AG09309 (cell line): ENCODE data around the gene GALNT14.

Source experiments
- DNase-seq: peaks from one replicate; pipeline ENCODE4 v3.0.0-alpha.2; 2010; ENCODE audit warnings: low read depth
- H3K4me3 ChIP-seq: 2 replicates; pipeline ENCODE4 v1.5.1; 2011; ENCODE audit warnings: mild to moderate bottlenecking, low read depth, low read length, moderate library complexity; ENCODE audit not compliant: control insufficient read depth
- TF ChIP-seq, protein P1 (sequence below): IDR thresholded peaks from 2 replicates; pipeline ENCODE4 v1.5.1; 2011; ENCODE audit warnings: mild to moderate bottlenecking, low read depth, low read length, inconsistent platforms; ENCODE audit not compliant: insufficient read depth, control insufficient read depth; ENCODE audit errors: missing control alignments

GALNT14 gene

DNA sequence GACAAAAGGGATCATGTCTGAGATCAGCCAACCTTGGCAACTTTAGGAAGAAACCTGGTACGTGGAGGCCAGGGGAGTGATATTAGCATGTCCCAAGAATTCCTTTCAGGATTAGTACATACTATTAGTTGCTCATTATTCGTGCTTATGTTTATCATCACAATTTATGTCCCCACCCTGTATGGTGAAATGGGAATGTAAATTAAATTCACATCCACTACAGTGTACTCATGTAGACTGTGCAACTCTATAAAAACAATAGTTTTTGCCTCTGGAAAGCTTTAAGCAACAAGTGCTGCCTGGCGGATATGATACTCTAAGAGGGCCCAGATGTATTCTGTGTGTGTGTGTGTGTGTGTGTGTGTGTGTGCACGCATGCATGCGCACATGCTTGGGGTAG, 110.7 kb downstream of the GALNT14 start:
- no peak overlapping the region for H3K4me3 ChIP-seq
- TF ChIP-seq, protein P1, sequence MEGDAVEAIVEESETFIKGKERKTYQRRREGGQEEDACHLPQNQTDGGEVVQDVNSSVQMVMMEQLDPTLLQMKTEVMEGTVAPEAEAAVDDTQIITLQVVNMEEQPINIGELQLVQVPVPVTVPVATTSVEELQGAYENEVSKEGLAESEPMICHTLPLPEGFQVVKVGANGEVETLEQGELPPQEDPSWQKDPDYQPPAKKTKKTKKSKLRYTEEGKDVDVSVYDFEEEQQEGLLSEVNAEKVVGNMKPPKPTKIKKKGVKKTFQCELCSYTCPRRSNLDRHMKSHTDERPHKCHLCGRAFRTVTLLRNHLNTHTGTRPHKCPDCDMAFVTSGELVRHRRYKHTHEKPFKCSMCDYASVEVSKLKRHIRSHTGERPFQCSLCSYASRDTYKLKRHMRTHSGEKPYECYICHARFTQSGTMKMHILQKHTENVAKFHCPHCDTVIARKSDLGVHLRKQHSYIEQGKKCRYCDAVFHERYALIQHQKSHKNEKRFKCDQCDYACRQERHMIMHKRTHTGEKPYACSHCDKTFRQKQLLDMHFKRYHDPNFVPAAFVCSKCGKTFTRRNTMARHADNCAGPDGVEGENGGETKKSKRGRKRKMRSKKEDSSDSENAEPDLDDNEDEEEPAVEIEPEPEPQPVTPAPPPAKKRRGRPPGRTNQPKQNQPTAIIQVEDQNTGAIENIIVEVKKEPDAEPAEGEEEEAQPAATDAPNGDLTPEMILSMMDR: no peak
- DNase-seq: no peak

DNA sequence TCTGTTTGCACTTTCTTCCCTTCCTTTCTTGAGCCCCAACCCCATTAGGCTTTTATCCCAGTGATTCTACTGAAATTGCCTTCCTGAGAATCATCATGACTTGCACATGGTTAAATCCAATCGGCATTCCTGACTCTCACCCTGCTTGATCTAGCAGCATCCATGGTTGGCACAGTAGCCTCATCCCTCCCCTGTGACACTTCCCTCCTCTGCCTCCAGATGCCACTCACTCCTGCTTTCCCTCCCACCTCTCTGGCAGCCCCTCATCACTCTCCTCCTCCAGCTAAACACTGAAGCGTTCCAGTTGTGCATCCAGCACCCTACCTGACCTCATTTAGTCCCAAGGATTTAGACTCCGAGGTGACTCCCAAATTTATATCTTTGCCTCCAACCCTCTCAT, 114.7 kb downstream of the GALNT14 start:
- DNase-seq: no peak
- TF ChIP-seq, protein P1: no peak
- no peak overlapping the region for H3K4me3 ChIP-seq

DNA sequence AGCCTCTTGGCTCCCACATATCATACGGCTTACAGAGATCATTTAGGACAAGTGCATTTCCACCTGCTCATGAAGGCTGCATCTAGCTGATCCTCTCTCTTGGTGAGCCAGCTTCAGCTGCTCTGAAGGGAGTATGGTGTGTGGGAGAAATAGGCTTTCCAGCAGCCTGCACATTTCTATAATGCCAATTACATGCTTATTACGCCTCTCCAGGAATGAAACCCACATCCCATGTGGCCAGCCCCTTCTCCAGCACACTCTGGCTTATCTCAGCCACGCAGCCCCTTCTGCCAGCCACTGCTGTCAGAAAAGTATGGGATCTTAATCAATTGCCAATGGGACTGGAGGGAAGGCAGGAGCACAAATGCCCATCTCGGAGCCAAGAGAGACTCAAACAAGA, 117.5 kb downstream of the GALNT14 start:
- H3K4me3 ChIP-seq: no peak overlapping the region
- TF ChIP-seq, protein P1: no peak
- DNase-seq: no peak

DNA sequence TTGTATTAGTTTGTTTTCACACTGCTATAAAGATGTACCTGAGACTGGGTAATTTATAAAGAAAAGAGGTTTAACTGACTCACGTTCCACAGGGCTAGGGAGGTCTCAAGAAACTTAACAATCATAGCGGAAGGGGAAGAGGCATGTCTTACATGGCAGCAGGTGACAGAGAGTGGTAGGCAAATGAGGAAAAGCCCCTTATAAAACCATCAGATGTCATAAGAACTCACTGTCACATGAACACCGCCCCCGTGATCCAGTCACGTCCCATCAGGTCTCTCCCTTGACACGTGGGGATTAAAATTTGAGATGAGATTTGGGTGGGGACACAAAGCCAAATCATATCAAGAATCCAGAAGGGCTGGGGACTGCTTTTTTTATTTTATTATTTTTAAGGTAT, 120.0 kb downstream of the GALNT14 start:
- TF ChIP-seq, protein P1: no peak
- DNase-seq: no peak
- H3K4me3 ChIP-seq: no peak overlapping the region

DNA sequence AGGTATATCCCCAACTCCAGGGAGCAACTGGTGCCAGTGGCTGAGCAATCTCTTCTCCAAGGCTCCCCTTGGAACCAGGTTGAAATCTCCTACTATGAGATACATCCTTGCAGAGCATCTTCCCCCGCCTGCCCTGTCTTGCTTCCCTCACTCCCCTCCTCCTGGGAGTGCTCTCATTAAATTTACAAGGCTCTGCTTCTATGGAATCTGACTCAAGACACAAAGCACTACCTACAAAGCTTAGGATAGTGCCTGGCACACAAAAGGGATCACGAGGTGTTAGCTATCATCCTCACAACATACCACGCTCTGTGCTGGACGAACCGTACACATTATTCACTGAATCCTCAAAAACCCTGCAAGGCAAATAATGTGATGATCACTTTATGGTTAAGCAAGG, 121.6 kb downstream of the GALNT14 start:
- TF ChIP-seq, protein P1: no peak
- no peak overlapping the region for H3K4me3 ChIP-seq
- no peak for DNase-seq

DNA sequence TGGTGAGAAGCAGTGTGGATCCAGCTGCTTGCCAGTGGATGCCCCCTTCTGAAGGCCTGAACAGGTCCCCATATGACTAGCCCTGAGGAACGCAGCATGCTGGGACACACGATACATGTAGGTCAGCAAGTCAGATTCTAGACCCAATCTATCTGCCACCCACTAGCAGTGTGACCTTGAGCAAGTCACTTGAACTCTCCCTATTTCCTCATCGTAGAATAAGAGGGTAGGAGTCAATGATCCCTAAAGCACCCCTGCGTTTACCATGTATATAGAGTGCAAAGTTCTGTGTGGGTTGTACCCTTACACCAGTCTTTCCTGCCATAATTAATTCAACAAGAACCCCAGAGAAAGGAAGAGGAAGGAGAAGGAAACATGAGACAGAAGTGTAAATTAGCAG, 123.7 kb downstream of the GALNT14 start:
- DNase-seq: no peak
- no peak overlapping the region for H3K4me3 ChIP-seq
- TF ChIP-seq, protein P1: no peak

DNA sequence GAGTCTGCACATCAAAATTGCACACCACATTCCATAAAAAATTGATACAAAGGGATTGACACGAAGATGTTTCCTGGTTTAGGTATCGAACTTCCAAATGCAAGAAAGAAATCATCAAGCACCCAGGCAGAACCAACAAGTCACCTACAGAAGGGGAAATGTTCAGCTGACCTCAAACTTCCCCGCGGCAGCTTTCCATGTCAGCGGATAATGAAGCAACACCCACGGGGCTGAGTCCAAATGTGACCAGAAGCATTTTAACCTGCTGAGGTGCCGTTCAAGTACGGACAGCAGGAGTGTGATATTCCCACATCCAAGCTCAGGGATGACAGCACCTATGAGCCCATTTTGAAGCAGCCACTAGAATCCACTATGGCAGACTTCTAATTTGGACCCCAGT, 124.9 kb downstream of the GALNT14 start:
- no peak for DNase-seq
- H3K4me3 ChIP-seq: no peak overlapping the region
- TF ChIP-seq, protein P1: no peak
